DND-41 (cell line): ENCODE data around the gene MAP3K12.

Experiments
- ATAC-seq: fragments of 200-7000 bp; cut with Tn5 transposase; 3 replicates; pipeline ENCODE4 v1.9.1; 2021; ENCODE audit warnings: low read depth; ENCODE audit not compliant: insufficient read depth
- DNase-seq: peaks from one replicate; pipeline ENCODE4 v3.0.0-alpha.2; 2020
- H2AFZ ChIP-seq: 2 replicates; pipeline ENCODE4 v1.6.0; 2012; ENCODE audit warnings: low read depth, low read length
- H3K27ac ChIP-seq: 2 replicates; pipeline ENCODE4 v1.5.1; 2012; ENCODE audit warnings: low read length, inconsistent platforms
- H3K27me3 ChIP-seq: fragments of 200-600 bp; sonication (generic); 2 replicates; pipeline ENCODE4 v1.6.0; 2012; ENCODE audit warnings: low read length, mild to moderate bottlenecking, inconsistent platforms; ENCODE audit not compliant: insufficient read depth, poor library complexity
- H3K36me3 ChIP-seq: 2 replicates; pipeline ENCODE4 v1.5.1; 2012; ENCODE audit warnings: low read length, inconsistent platforms; ENCODE audit not compliant: insufficient read depth
- H3K4me1 ChIP-seq: 2 replicates; pipeline ENCODE4 v1.5.1; 2012; ENCODE audit warnings: mild to moderate bottlenecking, low read length; ENCODE audit not compliant: insufficient read depth
- H3K4me2 ChIP-seq: 2 replicates; pipeline ENCODE4 v1.6.0; 2012; ENCODE audit warnings: mild to moderate bottlenecking, moderate library complexity, low read length, inconsistent platforms; ENCODE audit not compliant: insufficient read depth
- H3K4me3 ChIP-seq, 2 experiments: fragments of 200-600 bp in 1 of 2; shearing (Covaris generic) in 1 of 2; 2 replicates each; pipeline ENCODE4 v1.5.1; 2012 to 2016; ENCODE audit warnings: inconsistent platforms in 2 of 2, low read length in 2 of 2, mild to moderate bottlenecking in 2 of 2, low read depth in 1 of 2, moderate library complexity in 1 of 2
- H3K79me2 ChIP-seq: 2 replicates; pipeline ENCODE4 v1.6.0; 2012; ENCODE audit warnings: low read length, inconsistent platforms; ENCODE audit not compliant: insufficient read depth
- H3K9ac ChIP-seq: 2 replicates; pipeline ENCODE4 v1.6.0; 2012; ENCODE audit warnings: low read depth, mild to moderate bottlenecking, inconsistent platforms, low read length, moderate library complexity
- H3K9me3 ChIP-seq: 2 replicates; pipeline ENCODE4 v1.5.1; 2012; ENCODE audit warnings: low read length, moderate library complexity, mild to moderate bottlenecking, inconsistent platforms; ENCODE audit not compliant: insufficient read depth, severe bottlenecking
- H4K20me1 ChIP-seq: 2 replicates; pipeline ENCODE4 v1.6.0; 2012; ENCODE audit warnings: low read length; ENCODE audit not compliant: insufficient read depth
- EZH2 ChIP-seq: IDR thresholded peaks from 3 replicates; pipeline ENCODE4 v1.6.1; 2012; ENCODE audit warnings: borderline replicate concordance, low read depth, mild to moderate bottlenecking, moderate library complexity, low read length, inconsistent platforms; ENCODE audit not compliant: severe bottlenecking
- TF ChIP-seq, protein P1 (sequence below): IDR thresholded peaks from 2 replicates; pipeline ENCODE4 v1.5.1; 2012; ENCODE audit warnings: borderline replicate concordance, low read length, moderate library complexity, mild to moderate bottlenecking; ENCODE audit not compliant: poor library complexity, severe bottlenecking; ENCODE audit errors: extremely low read depth

MAP3K12 gene

DNA sequence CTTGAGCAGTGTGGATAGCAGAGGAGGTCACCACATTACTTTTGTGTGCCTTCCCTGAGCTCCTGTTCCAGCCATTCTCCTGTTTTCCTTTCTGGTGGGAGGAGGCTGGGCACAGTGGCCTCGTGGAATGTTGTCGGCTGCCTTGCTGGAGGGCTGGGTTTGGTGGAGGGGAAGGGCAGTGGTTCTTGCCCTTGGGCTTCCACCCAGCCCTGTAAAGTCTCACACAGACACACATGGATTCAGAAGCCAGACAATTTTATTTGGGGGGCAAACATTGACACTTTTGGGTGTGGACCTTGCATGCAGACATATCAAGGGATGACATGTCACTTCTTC is 7.2 kb upstream of the MAP3K12 start:
- Histone ChIP-seq H3K4me1 (peaks cover 30% of the 10 kb centered on the region), H4K20me1 (no peaks in the 10 kb centered on the region), H3K27me3 (no peaks in the 10 kb centered on the region), H3K9ac (no peak overlapping the region), H3K9me3 (no peaks in the 10 kb centered on the region), H3K79me2 (peaks cover 22% of the 10 kb centered on the region), H3K36me3 (peaks cover 50% of the 10 kb centered on the region), H3K4me2 (no peak overlapping the region), H3K4me3 (no peak overlapping the region), H2AFZ (no peak overlapping the region), H3K27ac (no peak overlapping the region)
- no peak for TF ChIP-seq EZH2
- TF ChIP-seq, protein P1, sequence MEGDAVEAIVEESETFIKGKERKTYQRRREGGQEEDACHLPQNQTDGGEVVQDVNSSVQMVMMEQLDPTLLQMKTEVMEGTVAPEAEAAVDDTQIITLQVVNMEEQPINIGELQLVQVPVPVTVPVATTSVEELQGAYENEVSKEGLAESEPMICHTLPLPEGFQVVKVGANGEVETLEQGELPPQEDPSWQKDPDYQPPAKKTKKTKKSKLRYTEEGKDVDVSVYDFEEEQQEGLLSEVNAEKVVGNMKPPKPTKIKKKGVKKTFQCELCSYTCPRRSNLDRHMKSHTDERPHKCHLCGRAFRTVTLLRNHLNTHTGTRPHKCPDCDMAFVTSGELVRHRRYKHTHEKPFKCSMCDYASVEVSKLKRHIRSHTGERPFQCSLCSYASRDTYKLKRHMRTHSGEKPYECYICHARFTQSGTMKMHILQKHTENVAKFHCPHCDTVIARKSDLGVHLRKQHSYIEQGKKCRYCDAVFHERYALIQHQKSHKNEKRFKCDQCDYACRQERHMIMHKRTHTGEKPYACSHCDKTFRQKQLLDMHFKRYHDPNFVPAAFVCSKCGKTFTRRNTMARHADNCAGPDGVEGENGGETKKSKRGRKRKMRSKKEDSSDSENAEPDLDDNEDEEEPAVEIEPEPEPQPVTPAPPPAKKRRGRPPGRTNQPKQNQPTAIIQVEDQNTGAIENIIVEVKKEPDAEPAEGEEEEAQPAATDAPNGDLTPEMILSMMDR, result no peak
- DNase-seq (no peak), ATAC-seq (no peak)

DNA sequence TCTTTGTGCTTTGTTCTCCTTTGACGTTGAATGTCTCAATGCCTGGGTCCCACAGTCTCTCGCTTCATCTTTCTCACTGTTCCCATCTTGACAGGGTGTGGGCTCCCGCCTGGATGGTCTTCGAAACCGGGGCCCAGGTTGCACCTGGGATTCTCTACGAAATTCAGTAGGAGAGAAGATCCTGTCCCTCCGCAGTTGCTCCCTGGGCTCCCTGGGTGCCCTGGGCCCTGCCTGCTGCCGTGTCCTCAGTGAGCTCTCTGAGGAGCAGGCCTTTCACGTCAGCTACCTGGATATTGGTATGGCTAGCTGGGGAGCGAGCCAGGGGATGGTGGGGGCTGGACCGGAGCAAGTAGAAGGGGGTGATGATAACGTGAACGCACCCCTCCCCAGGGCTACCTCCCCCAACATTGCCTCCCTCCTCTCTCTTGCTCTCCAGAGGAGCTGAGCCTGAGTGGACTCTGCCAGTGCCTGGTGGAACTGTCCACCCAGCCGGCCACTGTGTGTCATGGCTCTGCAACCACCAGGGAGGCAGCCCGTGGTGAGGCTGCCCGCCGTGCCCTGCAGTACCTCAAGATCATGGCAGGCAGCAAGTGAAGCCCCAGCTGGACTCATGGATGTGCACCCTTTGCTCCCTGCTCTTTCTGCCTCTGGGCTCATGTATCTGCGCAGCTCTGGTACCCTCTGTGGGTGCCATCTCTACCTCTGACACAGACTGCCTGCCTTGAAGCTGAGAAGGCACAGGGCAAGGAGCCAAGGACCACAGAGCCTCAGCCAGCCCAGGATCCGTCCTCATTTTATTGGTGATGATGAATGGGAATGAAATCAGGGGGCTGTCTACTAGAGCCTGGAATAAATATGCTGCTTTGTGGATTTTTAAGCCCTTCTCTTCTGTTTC is 6.5 kb upstream of the MAP3K12 start:
- Histone ChIP-seq H2AFZ (no peak overlapping the region), H3K27ac (no peak overlapping the region), H3K9me3 (no peaks in the 10 kb centered on the region), H3K79me2 (peaks cover 22% of the 10 kb centered on the region), H3K4me2 (no peak overlapping the region), H3K4me3 (no peak overlapping the region), H3K27me3 (no peaks in the 10 kb centered on the region), H4K20me1 (no peaks in the 10 kb centered on the region), H3K36me3 (peaks cover 48% of the 10 kb centered on the region), H3K4me1 (peaks cover 30% of the 10 kb centered on the region), H3K9ac (no peak overlapping the region)
- no peak for DNase-seq
- ATAC-seq, result no peak
- TF ChIP-seq, protein P1, result no peak
- no peak for TF ChIP-seq EZH2

DNA sequence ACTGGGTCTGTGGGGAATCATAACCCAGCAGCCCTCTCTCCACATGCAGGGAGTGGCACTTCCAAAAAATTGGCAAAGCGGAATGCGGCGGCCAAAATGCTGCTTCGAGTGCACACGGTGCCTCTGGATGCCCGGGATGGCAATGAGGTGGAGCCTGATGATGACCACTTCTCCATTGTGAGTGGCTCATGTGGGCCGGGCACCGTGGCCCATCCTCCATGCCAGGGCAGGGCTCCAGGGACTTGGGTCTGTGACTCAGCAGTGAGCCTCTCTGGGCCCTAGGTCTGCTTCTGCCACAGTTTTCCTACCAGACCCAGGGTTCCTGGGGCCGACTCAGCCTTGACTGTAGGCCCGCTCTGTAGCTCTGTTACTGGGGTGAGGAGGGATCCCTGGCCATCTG is 5.8 kb upstream of the MAP3K12 start:
- DNase-seq (no peak), ATAC-seq (no peak)
- Histone ChIP-seq H3K4me2 (no peak overlapping the region), H3K4me1 (peaks cover 34% of the 10 kb centered on the region), H3K36me3 (peaks cover 44% of the 10 kb centered on the region), H3K4me3 (no peak overlapping the region), H2AFZ (no peak overlapping the region), H3K9me3 (no peaks in the 10 kb centered on the region), H3K27ac (no peak overlapping the region), H4K20me1 (no peaks in the 10 kb centered on the region), H3K27me3 (no peaks in the 10 kb centered on the region), H3K79me2 (peaks cover 22% of the 10 kb centered on the region), H3K9ac (no peak overlapping the region)
- TF ChIP-seq, protein P1, result no peak
- TF ChIP-seq EZH2, result no peak
